HuH-7.5 (cell line): Measurements from ENCODE around the gene FXYD5.
"Not testable (repeated sequence)": the region's sequence is repeated elsewhere in the genome, so short reads cannot be mapped to it uniquely, and the experiment has no call there.

Experiments
- DNase-seq: peaks from one replicate; pipeline ENCODE4 v3.0.0; 2011; ENCODE audit warnings: low spot score

Gene FXYD5

DNA sequence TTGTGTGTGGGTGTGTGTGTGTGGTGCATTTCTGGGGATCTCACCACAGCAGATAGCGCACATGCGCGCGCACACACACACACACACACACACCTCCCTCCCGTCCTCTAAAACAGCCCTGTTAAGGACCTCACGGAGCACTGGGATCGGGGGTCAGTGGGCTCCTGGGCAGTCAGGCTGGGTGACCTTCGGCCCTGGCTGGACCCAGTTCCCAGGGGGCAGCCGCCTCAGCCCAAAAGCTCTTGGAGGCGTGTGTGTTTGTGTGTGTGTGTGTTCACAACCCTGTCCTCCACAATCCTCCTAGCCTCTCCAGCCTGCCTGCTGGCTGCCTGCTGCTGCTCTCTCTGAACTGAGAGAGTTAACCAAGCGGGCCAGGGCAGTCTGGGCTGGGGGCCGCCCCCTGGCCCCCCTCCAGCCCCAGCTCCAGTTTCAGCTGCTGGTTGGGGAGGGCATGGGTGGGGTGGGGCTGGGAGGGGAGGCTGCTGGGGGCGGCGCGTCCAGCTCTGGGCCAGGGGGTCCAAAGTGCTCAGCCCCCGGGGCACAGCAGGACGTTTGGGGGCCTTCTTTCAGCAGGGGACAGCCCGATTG, 16.1 kb upstream of the FXYD5 start, which contains the start of gene FXYD1:
Gene FXYD1 (plus strand): TSS at position 520 of the 588 bp plus-strand sequence. CDS start 1,256 bp downstream, outside the sequence.
- DNase-seq: no peak

GRCh38 chr19:35140207-35140961, 14.2 kb upstream of the FXYD5 start:
- no peak for DNase-seq

DNA sequence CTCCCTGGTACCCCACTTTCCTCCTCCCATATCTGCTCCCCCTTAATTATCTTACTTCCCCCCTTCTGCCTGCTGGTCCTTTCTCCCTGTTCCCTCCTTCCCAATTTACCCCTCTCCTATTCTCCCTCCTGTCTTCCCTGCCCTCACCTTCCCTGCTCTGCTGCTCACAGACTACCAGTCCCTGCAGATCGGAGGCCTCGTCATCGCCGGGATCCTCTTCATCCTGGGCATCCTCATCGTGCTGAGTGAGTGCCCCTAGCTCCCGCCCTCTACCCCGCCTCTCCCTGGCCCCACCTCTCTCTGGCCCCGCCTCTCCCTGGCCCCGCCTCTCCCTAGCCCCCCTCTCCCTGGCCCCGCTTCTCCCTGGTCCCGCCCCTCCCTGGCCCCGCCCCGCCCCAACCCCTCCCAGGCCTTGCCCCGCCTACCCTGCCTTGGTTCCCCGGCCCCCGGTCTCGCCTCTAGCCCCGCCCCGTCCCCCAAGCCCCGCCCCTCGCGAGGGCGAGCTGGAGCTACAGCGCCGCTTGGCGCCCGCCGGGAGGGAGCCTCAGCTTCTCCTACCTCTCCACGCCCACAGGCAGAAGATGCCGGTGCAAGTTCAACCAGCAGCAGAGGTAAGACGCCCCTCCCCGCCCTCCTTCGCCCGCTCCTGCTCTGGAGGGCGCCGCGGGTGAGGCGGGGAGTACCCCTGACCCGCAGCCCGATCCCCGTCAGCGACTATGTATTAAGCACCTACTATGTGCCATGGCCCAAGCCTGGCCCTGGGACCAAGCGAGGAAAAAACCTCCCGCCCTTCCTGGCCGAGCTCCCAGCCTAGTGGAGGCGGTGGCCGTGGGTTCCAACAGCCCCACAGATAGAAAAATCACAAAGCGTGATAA, 13.3 kb upstream of the FXYD5 start:
- DNase-seq: peak; percentile 76

GRCh38 chr19:35141837-35142605, 12.5 kb upstream of the FXYD5 start:
- no peak for DNase-seq

DNA sequence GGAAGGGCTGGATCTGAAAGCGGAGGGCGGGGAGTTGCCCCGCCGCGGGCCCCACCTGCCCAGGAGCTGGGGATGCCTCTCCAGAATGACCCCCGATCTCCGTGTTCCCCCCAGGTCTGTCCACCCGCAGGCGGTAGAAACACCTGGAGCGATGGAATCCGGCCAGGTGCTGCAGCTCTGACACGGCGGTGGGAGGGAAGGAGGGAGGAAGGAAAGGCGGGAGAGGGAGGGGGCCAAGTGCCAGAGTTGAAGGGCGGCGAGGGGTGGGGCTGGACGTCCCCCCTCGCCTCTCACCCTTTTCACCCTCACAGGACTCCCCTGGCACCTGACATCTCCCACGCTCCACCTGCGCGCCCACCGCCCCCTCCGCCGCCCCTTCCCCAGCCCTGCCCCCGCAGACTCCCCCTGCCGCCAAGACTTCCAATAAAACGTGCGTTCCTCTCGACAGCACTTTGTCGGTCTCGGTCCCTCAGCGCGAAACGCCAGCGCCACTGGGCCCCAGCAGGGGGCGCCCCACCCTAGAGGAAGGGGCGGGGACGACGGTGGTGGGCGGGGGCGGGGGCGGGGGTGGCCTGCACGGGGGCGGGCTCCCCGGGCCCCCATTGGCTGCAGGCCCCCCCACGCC, 11.8 kb upstream of the FXYD5 start:
- DNase-seq: no peak

GRCh38 chr19:35143231-35143715, 11.3 kb upstream of the FXYD5 start, which contains the start of gene FXYD7:
Gene FXYD7 (plus strand): TSS chr19:35143255. CDS start chr19:35143334, 79 bp downstream.
- no peak for DNase-seq

- DNase-seq: no peak
Measured at GRCh38 chr19:35143818-35144217, 10.7 kb upstream of the FXYD5 start.

- no peak for DNase-seq
Measured at GRCh38 chr19:35144259-35144599, 10.3 kb upstream of the FXYD5 start.

- no peak for DNase-seq
Measured at GRCh38 chr19:35144600-35145436, 9.7 kb upstream of the FXYD5 start.

DNA sequence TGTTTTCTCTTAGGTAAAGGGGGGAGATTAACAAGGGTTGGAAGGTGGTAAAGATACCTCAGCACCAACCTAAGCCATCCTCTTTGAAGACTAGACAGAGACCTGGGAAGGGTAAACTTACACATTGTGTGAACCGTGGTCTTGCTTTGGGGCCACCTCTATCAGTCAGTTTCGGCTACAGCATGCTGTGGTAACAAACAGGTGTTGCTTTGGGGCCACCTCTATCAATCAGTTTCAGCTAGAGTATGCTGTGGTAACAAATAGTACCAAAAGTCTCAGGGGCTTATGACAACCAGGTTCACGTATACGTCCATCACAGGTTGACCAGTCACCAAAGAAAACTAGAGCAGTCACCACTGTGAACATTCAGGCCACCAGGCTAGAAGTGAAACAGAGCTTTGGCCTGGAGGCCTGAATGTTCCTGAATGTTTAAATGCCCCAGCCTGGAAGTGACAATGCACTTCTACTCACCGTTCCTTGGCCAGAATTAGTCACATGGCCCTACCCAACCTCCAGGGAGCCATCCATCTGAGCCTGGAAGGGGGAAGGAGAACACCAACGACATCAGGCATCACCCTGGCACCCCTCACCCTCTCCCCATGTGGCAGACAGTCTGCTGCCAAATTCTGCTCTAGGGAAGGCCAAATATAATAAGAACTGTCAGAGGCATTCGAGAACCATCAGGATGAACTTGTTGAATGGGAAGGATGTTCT, 7.6 kb upstream of the FXYD5 start:
- no peak for DNase-seq

DNA sequence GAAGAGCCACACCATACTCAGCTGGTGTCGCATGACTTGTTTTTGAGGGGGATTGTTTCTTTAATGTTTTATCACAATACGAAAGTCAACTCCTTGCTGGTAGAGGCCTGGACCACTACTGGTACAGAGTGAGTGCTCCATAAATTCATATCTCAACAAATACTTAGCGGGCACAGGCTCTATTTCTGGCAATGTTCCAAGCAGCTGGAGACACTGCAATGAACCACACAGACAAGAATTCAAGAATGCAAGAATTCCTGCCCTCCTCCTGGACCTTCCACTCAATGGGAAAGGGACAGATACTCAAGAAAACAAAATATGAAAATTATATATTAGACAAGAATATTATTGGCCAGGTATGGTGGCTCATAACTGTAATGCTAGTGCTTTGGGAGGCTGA, 5.1 kb upstream of the FXYD5 start:
- no peak for DNase-seq

GRCh38 chr19:35150445-35150844, 4.1 kb upstream of the FXYD5 start:
- DNase-seq: no peak

- DNase-seq: no peak
Measured at GRCh38 chr19:35151273-35152065, 3.1 kb upstream of the FXYD5 start.

DNA sequence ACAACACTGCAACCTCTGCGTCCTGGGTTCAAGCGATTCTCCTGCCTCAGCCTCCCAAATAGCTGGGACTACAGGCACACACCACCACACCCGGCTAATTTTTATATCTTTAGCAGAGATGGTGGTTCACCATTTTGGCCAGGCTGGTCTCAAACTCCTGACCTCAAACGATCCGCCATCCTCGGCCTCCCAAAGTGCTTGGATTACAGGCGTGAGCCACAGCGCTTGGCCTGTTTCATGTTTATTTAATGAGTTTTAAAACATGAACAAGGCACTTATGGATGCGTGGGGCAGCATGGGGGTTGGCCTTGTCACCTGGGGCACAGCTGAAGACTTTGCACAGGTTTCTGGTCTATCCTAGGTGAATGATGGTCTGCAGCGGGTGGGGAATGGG, 1.4 kb upstream of the FXYD5 start:
- DNase-seq: not testable (repeated sequence)

DNA sequence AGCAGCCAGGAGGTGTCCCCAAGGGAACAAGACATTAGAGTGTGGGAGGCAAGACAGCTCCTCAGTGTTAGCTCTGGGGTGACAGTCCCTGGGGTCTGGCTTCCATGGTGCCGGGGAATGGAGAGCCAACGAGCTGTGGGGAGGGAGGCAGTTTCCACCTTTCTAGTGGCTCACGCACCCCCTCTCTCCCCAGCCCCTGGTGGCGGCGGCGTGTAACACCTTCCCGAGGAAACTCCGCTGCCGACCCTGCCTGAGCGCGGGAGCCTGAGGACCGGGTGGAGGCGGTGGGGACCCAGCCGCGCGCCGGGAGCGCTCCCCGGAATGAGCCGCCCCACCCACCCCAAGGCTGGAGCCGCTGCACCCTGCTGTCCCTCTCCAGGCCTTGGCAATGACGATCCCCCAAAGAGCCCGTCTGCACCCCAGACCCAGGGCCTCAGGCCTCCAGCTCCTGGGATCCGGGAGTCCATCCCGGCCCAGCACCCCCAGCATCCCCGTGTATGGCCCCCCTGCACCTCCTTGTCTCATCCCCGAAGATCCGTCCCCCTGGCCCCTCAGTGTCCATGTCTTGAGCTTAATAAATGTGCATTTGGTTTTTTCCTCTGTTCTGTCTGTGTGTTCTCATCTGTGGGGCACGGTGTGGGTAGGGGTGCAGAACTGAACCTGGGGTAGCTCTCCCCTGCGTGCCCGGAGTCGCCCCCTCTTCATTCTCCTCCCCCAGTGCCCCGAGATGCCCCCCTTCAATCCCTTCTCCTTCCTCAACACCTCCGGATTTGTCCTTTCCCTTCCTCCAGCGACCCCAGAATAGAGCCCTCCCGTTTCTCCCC, 622 bp upstream of the FXYD5 start:
- DNase-seq: no peak

GRCh38 chr19:35155441-35155840, 906 bp downstream of the FXYD5 start:
- DNase-seq: no peak

DNA sequence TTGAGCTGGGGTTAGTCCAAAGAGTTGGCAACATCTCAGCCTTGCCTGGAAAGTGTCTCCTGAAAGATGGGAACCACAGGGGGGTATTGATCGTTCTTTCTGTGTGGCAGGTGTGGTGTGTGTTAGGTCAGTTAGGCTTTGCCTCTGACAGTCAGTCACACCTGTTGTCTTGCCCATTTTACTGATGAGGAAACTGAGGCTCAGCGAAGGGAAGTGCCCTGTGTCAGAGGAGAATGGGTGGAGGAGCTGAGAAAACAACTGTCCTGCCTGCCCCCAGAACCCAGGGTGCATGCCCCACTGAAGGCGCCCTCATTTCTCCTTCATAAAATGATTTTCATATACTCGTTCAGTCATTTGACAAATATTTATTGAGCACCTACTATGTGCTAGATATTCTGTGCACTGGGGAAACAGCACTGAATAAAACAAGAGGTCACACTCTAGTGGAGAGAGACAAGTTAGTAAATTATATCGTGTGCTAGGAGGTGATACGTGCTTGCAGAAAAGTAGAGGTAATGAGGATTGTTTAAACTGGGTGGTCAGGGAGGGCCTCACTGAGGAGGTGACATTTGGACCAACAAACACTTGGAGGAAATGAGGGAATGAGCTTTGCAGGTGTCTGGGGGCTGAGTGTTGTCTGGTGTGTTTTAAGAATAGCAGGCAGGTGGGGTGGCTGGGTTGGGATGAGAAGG, 1.6 kb downstream of the FXYD5 start:
- no peak for DNase-seq

DNA sequence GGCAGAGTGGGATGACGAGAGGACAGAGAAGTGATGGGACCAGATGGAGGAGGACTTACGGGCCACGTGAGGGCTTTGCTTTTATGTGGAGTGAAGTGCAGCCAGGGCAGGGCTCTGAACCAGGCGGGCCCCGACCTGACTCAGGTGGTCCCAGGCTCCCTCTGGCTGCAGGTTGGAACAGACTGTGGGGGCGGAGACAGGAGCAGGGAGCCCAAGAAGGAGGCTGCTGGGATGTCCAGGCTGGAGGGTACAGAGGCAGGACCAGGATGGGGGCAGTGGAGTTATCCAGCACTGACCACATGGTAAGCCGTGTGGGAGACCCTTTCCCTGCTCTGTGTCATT, 2.1 kb downstream of the FXYD5 start:
- DNase-seq: no peak
